Prostate gland (tissue), 2 donors: ENCODE results near the gene TAX1BP1.

Source experiments
- CTCF ChIP-seq, 4 experiments: fragments of 200-600 bp in 2 of 4; fragments of 450-650 bp in 2 of 4; sonication (generic) in 2 of 4; IDR thresholded peaks; 1 replicate in 3 of 4; 2 replicates in 1 of 4; pipeline ENCODE4 v1.5.1; 2016 to 2019; ENCODE audit warnings: antibody characterized with exemption in 4 of 4, mild to moderate bottlenecking in 2 of 4, moderate library complexity in 2 of 4
- POLR2AphosphoS5 ChIP-seq: sonication (generic); formaldehyde crosslinking; IDR thresholded peaks from one replicate; pipeline ENCODE4 v1.6.1; 2017; ENCODE audit warnings: antibody characterized with exemption

- TF ChIP-seq CTCF (IDR thresholded peaks at IDR 0.05) = no peak
- TF ChIP-seq POLR2AphosphoS5 = no peak
These were observed 16.3 kb downstream of the TAX1BP1 start for GRCh38 chr7:27756298-27756697.
